Panc1 (cell line): ENCODE data around the gene ST8SIA6. TPM values are rescaled to one million over a fixed set of nuclear protein-coding genes. Genes with fewer than 3 reads are reported as not detected.
A peak's percentile ranks its signal among the peaks of the same experiment; 100 is the strongest.

Experiments used
- ATAC-seq: fragments of 200-7000 bp; cut with Tn5 transposase; 2 replicates; pipeline ENCODE4 v1.9.1; 2020; ENCODE audit warnings: mild to moderate bottlenecking, moderate library complexity
- BruUV-seq: library from RNA; stranded (reverse); fragments of 400-500 nt; replicated peaks from 2 replicates; lab custom pipeline; 2021; lab: Mats Ljungman, UMichigan
- CTCF ChIA-PET: fragments of 300-600 bp; sonication (Branson Sonifier 250); formaldehyde crosslinking; loops from one replicate; lab custom pipeline; 2022; ENCODE audit warnings: antibody characterized with exemption; lab: Charles Lee
- POLR2A ChIA-PET: fragments of 300-600 bp; sonication (Branson Sonifier 250); formaldehyde crosslinking; loops from one replicate; lab custom pipeline; 2022; ENCODE audit warnings: antibody characterized with exemption; lab: Charles Lee
- DNase-seq: peaks from one replicate; pipeline ENCODE4 v3.0.0-alpha.2; 2010; ENCODE audit warnings: low read depth, low spot score
- H3K27ac ChIP-seq: 2 replicates; pipeline ENCODE4 v1.5.1; 2011; ENCODE audit warnings: mild to moderate bottlenecking, low read length, inconsistent platforms
- H3K27me3 ChIP-seq: fragments of 200-500 bp; sonication (Bioruptor generic); 2 replicates; pipeline ENCODE4 v1.6.0; 2014; ENCODE audit warnings: low read length, inconsistent platforms; ENCODE audit not compliant: control insufficient read depth, insufficient read depth
- H3K36me3 ChIP-seq: fragments of 200-500 bp; sonication (Bioruptor generic); 2 replicates; pipeline ENCODE4 v1.5.1; 2014; ENCODE audit warnings: inconsistent platforms, mild to moderate bottlenecking, low read length, moderate library complexity; ENCODE audit not compliant: control insufficient read depth, insufficient read depth
- H3K4me1 ChIP-seq: 2 replicates; pipeline ENCODE4 v1.5.1; 2011; ENCODE audit warnings: inconsistent platforms, mild to moderate bottlenecking, low read length, moderate library complexity; ENCODE audit not compliant: control insufficient read depth, insufficient read depth
- H3K4me3 ChIP-seq, 2 experiments: 2 replicates each; pipeline ENCODE4 v1.5.1; 2011 to 2012; ENCODE audit warnings: low read depth in 2 of 2, low read length in 2 of 2, mild to moderate bottlenecking in 2 of 2, inconsistent platforms in 1 of 2, moderate library complexity in 1 of 2
- H3K9me3 ChIP-seq: fragments of 200-500 bp; sonication (Bioruptor generic); 2 replicates; pipeline ENCODE4 v1.5.1; 2014; ENCODE audit warnings: low read depth, mild to moderate bottlenecking, inconsistent platforms, low read length, moderate library complexity; ENCODE audit not compliant: control insufficient read depth, insufficient read depth
- POLR2AphosphoS5 ChIP-seq: IDR thresholded peaks from 2 replicates; pipeline ENCODE4 v1.6.1; 2012; ENCODE audit warnings: mild to moderate bottlenecking, low read depth, low read length, moderate library complexity
- SIN3A ChIP-seq: IDR thresholded peaks from 2 replicates; pipeline ENCODE4 v1.6.1; 2012; ENCODE audit warnings: low read depth, mild to moderate bottlenecking, low read length, moderate library complexity, borderline replicate concordance; ENCODE audit not compliant: insufficient read depth
- TCF7L2 ChIP-seq: IDR thresholded peaks from 2 replicates; pipeline ENCODE4 v1.6.1; 2011; ENCODE audit warnings: mild to moderate bottlenecking, low read depth, low read length, inconsistent platforms
- in situ Hi-C: cut with HindIII; loops from 2 replicates; pipeline ENCODE4 v1.10.0; 2016; ENCODE audit warnings: low sequenced_read_pairs, low pct_unique_long_range_greater_than_20kb
- intact Hi-C: fragments of 100-400 bp; cut with micrococcal nuclease; formaldehyde crosslinking; loops from one replicate; pipeline ENCODE4 v1.10.0; 2022; ENCODE audit not compliant: unreplicated experiment
- total RNA-seq: library from RNA; stranded (reverse); gene quantifications from one replicate; pipeline ENCODE4 v1.2.1, GENCODE V29; 2021; ENCODE audit not compliant: unreplicated experiment
- TF ChIP-seq, protein P1 (sequence below): fragments of 450-650 bp; IDR thresholded peaks from 2 replicates; pipeline ENCODE4 v1.5.1; 2017; ENCODE audit warnings: mild to moderate bottlenecking
- TF ChIP-seq, protein P2 (sequence below), 2 experiments: IDR thresholded peaks; 2 replicates each; pipeline ENCODE4 v1.6.1; 2011 to 2012; ENCODE audit warnings: low read depth in 2 of 2, control low read depth in 1 of 2, low read length in 1 of 2, mild to moderate bottlenecking in 1 of 2, moderate library complexity in 1 of 2; ENCODE audit not compliant: insufficient read depth in 1 of 2

The ST8SIA6 gene
- total RNA-seq, 1 experiment from 2014 or later = 0.82 TPM

- H3K4me1 ChIP-seq = no peaks in the 10 kb centered on the region
- POLR2A ChIA-PET = no interaction called here
- in situ Hi-C loops (no loop called here), intact Hi-C loops (no loop called here)
- CTCF ChIA-PET = no interaction called here
- H3K36me3 ChIP-seq = no peaks in the 10 kb centered on the region
- no peaks in the 10 kb centered on the region for H3K27me3 ChIP-seq
- no peak overlapping the region for H3K27ac ChIP-seq
- TF ChIP-seq TCF7L2 = no peak
- TF ChIP-seq, protein P1, sequence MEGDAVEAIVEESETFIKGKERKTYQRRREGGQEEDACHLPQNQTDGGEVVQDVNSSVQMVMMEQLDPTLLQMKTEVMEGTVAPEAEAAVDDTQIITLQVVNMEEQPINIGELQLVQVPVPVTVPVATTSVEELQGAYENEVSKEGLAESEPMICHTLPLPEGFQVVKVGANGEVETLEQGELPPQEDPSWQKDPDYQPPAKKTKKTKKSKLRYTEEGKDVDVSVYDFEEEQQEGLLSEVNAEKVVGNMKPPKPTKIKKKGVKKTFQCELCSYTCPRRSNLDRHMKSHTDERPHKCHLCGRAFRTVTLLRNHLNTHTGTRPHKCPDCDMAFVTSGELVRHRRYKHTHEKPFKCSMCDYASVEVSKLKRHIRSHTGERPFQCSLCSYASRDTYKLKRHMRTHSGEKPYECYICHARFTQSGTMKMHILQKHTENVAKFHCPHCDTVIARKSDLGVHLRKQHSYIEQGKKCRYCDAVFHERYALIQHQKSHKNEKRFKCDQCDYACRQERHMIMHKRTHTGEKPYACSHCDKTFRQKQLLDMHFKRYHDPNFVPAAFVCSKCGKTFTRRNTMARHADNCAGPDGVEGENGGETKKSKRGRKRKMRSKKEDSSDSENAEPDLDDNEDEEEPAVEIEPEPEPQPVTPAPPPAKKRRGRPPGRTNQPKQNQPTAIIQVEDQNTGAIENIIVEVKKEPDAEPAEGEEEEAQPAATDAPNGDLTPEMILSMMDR = no peak
- TF ChIP-seq POLR2AphosphoS5 = no peak
- TF ChIP-seq, protein P2, sequence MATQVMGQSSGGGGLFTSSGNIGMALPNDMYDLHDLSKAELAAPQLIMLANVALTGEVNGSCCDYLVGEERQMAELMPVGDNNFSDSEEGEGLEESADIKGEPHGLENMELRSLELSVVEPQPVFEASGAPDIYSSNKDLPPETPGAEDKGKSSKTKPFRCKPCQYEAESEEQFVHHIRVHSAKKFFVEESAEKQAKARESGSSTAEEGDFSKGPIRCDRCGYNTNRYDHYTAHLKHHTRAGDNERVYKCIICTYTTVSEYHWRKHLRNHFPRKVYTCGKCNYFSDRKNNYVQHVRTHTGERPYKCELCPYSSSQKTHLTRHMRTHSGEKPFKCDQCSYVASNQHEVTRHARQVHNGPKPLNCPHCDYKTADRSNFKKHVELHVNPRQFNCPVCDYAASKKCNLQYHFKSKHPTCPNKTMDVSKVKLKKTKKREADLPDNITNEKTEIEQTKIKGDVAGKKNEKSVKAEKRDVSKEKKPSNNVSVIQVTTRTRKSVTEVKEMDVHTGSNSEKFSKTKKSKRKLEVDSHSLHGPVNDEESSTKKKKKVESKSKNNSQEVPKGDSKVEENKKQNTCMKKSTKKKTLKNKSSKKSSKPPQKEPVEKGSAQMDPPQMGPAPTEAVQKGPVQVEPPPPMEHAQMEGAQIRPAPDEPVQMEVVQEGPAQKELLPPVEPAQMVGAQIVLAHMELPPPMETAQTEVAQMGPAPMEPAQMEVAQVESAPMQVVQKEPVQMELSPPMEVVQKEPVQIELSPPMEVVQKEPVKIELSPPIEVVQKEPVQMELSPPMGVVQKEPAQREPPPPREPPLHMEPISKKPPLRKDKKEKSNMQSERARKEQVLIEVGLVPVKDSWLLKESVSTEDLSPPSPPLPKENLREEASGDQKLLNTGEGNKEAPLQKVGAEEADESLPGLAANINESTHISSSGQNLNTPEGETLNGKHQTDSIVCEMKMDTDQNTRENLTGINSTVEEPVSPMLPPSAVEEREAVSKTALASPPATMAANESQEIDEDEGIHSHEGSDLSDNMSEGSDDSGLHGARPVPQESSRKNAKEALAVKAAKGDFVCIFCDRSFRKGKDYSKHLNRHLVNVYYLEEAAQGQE (IDR thresholded peaks at IDR 0.05; ENCODE audit: insufficient read depth in 1 of 2, low read depth in 2 of 2, low read length in 1 of 2) = no peak
- TF ChIP-seq SIN3A = no peak
- no peak overlapping the region for H3K4me3 ChIP-seq
- no TSS peak for BruUV-seq
- no peaks in the 10 kb centered on the region for H3K9me3 ChIP-seq
- ATAC-seq (no peak), DNase-seq (no peak)
These were observed 21.3 kb upstream of the ST8SIA6 start for GRCh38 chr10:17475661-17476060.

DNA sequence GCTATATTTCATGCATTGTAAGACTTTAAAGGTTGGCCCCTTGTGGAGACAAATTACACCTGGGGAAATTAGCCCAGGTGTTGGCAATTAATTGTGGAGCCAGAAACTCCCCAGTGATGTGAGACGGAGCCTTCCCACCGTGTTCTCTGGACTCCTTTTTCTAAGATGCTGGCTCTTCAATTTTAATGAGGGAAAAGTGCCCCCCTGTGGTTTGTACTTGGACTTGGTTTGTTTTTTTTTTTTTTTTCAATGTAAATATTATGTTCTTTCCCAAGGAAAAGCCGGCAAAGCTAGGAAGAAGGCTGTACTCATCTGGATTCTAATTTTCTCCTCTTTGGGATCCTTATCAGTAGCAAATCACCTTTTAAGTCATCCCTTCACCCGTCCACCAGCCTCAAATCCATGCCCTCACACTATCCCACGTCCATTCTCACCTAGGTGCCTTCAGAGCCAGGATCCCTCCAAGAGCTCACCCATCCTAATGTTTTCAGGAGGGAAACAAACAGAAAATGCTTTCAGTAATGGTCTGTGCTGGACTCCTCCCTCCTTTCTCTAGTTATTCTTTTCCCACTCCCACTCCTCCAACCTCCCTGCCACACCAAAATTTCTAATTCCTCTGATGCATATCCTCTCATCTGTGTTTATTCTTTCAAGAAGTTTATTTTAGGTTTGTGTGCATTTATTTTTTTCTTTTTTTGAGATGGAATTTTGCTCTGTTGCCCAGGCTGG is 20.4 kb upstream of the ST8SIA6 start:
- Histone ChIP-seq H3K27ac (no peak overlapping the region), H3K9me3 (no peaks in the 10 kb centered on the region; the same call in 1 of the 2 replicates), H3K36me3 (no peaks in the 10 kb centered on the region), H3K4me1 (no peaks in the 10 kb centered on the region), H3K27me3 (no peaks in the 10 kb centered on the region), H3K4me3 (no peak overlapping the region)
- ChIA-PET CTCF (interaction anchor here (0.6 to 0.7 kb wide), 2 partner anchors 22 to 93 kb away, joined by 3 to 4 read pairs; no protein-coding TSS in a partner anchor), POLR2A (no interaction called here)
- intact Hi-C loops = no loop called here
- ATAC-seq = no peak
- in situ Hi-C loops = no loop called here
- no peak for DNase-seq
- BruUV-seq = no TSS peak
- TF ChIP-seq, protein P1 = peak; percentile 51
- TF ChIP-seq TCF7L2 (no peak), SIN3A (no peak)
